GM04504 (cell line): ENCODE data around the gene PTPN5.

Experiments used
- DNase-seq: peaks from one replicate; pipeline ENCODE4 v3.0.0-alpha.2; 2012; ENCODE audit warnings: low read depth

The PTPN5 gene

GRCh38 chr11:18773104-18773503 lies 18.5 kb downstream of the PTPN5 start:
- DNase-seq = no peak

- DNase-seq = no peak
Measured at GRCh38 chr11:18772211-18772610, 19.4 kb downstream of the PTPN5 start.

GRCh38 chr11:18771266-18772035 lies 20.1 kb downstream of the PTPN5 start:
- DNase-seq = no peak

- DNase-seq = no peak
Measured at GRCh38 chr11:18770479-18771125, 21.0 kb downstream of the PTPN5 start.

GRCh38 chr11:18769802-18770456 lies 21.7 kb downstream of the PTPN5 start:
- DNase-seq = no peak

- DNase-seq = no peak
Measured at GRCh38 chr11:18768978-18769377, 22.6 kb downstream of the PTPN5 start.

- no peak for DNase-seq
Measured at GRCh38 chr11:18768472-18768901, 23.1 kb downstream of the PTPN5 start.

GRCh38 chr11:18766015-18766414 lies 25.6 kb downstream of the PTPN5 start:
- DNase-seq = no peak

GRCh38 chr11:18765554-18765953 lies 26.0 kb downstream of the PTPN5 start:
- no peak for DNase-seq

- no peak for DNase-seq
Measured at GRCh38 chr11:18761741-18762140, 29.9 kb downstream of the PTPN5 start.

- no peak for DNase-seq
Measured at GRCh38 chr11:18761144-18761543, 30.5 kb downstream of the PTPN5 start.

- no peak for DNase-seq
Measured at GRCh38 chr11:18757811-18758210, 33.8 kb downstream of the PTPN5 start.

GRCh38 chr11:18756889-18757288 lies 34.7 kb downstream of the PTPN5 start:
- DNase-seq = no peak

GRCh38 chr11:18754308-18754707 lies 37.3 kb downstream of the PTPN5 start:
- no peak for DNase-seq

- no peak for DNase-seq
Measured at GRCh38 chr11:18752502-18752901, 39.1 kb downstream of the PTPN5 start.

- DNase-seq = no peak
Measured at GRCh38 chr11:18750944-18751343, 40.7 kb downstream of the PTPN5 start.

GRCh38 chr11:18749681-18750319 lies 41.8 kb downstream of the PTPN5 start:
- peak; percentile 30 for DNase-seq

- DNase-seq = no peak
Measured at GRCh38 chr11:18748766-18749365, 42.7 kb downstream of the PTPN5 start.

- no peak for DNase-seq
Measured at GRCh38 chr11:18745251-18745650, 46.3 kb downstream of the PTPN5 start.

GRCh38 chr11:18743900-18744514 lies 47.6 kb downstream of the PTPN5 start:
- no peak for DNase-seq

GRCh38 chr11:18743365-18743764 lies 48.2 kb downstream of the PTPN5 start:
- no peak for DNase-seq

- DNase-seq = no peak
Measured at GRCh38 chr11:18741783-18742182, 49.8 kb downstream of the PTPN5 start.
